Memory B cell (primary cell): ENCODE data around the gene RASAL2.

ENCODE experiments used
- ATAC-seq: fragments of 150-1000 bp; cut with Tn5 transposase; 2 replicates; pipeline ENCODE4 v1.10.0; 2021; ENCODE audit warnings: low read depth, mild to moderate bottlenecking, moderate library complexity
- DNase-seq, 2 donors: peaks; one replicate each; pipeline ENCODE4 v3.0.0; 2022; ENCODE audit warnings: low spot score in 2 of 2
- H3K27ac Mint-ChIP-seq: one replicate; pipeline ENCODE4 v1.8.0; 2022; ENCODE audit warnings: mild to moderate bottlenecking, moderate library complexity, mixed read lengths
- H3K27me3 Mint-ChIP-seq: one replicate; pipeline ENCODE4 v1.8.0; 2022; ENCODE audit warnings: mixed read lengths
- H3K36me3 Mint-ChIP-seq: one replicate; pipeline ENCODE4 v1.8.0; 2022; ENCODE audit warnings: mild to moderate bottlenecking, mixed read lengths
- H3K4me1 Mint-ChIP-seq: one replicate; pipeline ENCODE4 v1.8.0; 2022; ENCODE audit warnings: mixed read lengths
- H3K4me3 Mint-ChIP-seq: one replicate; pipeline ENCODE4 v1.8.0; 2022; ENCODE audit warnings: mild to moderate bottlenecking, moderate library complexity, mixed read lengths
- H3K9me3 Mint-ChIP-seq: one replicate; pipeline ENCODE4 v1.8.0; 2022; ENCODE audit warnings: mixed read lengths

RASAL2 gene

DNA sequence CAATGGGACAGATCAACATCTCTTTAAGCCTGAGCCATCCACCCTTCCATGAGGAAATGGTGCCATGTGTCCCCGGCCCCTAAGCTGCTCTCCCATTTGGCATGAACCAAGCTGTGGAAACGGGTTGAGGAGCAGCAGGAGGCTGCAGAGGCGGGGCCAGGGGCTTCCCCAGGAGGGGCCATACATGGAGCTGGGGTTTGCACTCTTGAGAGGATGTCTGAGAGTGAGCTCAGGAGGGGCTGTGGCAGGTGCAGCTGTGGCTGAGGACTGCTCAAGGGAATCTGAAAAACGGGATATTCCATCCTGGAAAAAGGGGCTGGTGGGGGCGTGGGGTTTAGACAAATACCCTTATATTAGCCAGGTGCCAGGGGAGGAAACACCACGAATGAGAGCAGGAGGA, 409.9 kb downstream of the RASAL2 start:
- ATAC-seq (no peak), DNase-seq (no peak)
- Mint-ChIP-seq H3K27me3 (peaks cover 16% of the 10 kb centered on the region), H3K27ac (no peak overlapping the region), H3K4me1 (peaks cover 2% of the 10 kb centered on the region), H3K9me3 (no peaks in the 10 kb centered on the region), H3K4me3 (no peak overlapping the region), H3K36me3 (no peaks in the 10 kb centered on the region)

DNA sequence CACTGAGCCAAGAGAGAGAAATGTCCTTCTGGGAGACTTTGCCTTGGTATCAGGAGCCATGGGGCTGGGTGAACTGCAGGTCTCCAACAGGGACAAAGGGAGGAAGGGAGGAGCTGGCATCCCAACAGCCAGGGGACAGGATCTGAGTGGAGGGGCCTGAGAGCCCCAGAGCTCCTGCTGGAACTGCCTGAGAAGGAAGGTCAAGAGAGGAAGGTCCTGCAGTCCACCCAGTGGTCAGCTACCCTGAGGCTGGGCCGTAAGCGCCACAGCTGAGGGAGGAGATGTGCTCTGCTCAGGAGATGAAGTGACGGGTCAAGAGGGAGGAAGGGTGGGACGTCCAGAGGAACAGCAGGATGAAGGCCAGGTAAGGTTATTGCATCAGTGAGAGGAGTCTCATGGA, 410.4 kb downstream of the RASAL2 start:
- Mint-ChIP-seq H3K27me3 (peaks cover 16% of the 10 kb centered on the region), H3K4me1 (peaks cover 2% of the 10 kb centered on the region), H3K4me3 (no peak overlapping the region), H3K27ac (no peak overlapping the region), H3K9me3 (no peaks in the 10 kb centered on the region), H3K36me3 (no peaks in the 10 kb centered on the region)
- no peak for DNase-seq
- ATAC-seq, result no peak

DNA sequence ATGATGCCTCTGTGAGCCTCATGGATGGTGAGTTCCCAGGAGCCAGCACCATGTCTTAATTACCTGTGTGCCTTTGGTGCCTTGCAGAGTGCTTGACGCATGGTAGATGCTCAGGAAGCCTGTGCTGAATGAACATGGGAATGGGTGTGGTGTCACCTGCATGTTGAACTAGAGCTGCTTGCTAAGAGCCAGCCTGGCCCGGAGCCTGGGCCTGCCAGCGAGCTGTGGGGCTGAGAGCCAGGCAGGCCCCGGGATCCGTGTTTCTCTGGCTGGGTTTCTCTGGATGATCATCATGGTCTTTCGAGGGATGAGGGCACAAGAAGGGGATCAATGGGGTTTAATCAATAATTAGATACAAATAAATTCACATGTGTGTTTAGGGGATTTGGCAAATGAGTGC, 412.3 kb downstream of the RASAL2 start:
- Mint-ChIP-seq H3K27me3 (peaks cover 16% of the 10 kb centered on the region), H3K4me3 (no peak overlapping the region), H3K9me3 (no peaks in the 10 kb centered on the region), H3K36me3 (no peaks in the 10 kb centered on the region), H3K27ac (no peak overlapping the region), H3K4me1 (peaks cover 2% of the 10 kb centered on the region)
- ATAC-seq (no peak), DNase-seq (no peak)

DNA sequence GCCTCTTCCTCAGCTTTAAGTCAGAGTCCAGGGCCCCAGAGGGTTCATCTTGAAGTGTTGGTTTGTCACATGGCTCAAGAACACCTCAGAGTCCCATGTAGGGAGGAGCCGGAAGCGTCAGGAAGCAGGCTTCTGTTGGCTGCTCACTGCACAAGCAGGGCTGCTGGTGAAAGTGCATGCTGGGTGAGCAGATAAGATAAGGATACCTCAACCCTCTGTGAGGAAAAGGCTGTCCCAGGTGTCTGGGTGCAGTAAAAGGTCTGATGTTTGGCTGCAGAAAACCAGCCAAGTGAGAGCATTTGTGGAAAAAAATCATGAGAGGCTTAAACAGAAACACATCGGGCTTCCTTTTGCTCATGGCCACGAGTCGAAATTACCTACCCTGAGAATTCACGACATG, 412.8 kb downstream of the RASAL2 start:
- DNase-seq (no peak), ATAC-seq (no peak)
- Mint-ChIP-seq H3K4me1 (peaks cover under 1% of the 10 kb centered on the region), H3K36me3 (no peaks in the 10 kb centered on the region), H3K4me3 (no peak overlapping the region), H3K27ac (no peak overlapping the region), H3K9me3 (no peaks in the 10 kb centered on the region), H3K27me3 (peaks cover 16% of the 10 kb centered on the region)

DNA sequence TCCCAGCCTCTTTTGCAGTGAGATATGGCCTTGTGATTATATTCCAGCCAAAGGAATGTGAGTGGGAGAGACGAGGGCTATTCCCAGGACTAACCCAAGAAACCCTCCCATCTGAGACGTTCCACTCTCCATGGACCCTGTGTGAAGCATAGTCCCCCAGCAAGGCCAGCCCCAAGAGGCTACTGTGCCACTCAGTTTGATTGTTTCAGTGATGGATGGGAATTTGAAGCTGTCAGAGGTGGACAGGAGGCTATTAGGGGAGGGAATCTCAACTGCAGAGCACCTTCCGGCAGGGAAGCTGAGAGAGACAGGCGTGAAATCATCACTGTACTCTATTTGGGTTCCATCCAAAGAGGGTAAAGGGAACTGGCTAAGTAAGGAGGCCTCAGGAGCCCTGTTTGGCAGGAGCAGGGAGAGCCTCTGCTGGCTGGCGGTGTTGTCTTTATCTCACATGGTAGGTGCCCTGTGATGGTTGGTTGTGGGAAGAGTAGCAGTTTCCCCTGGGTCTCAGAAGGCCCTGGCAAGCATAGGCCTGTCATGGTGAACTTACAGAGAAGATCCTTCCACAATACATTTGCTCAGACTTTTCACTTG, 415.6 kb downstream of the RASAL2 start:
- Mint-ChIP-seq H3K4me1 (peaks cover 3% of the 10 kb centered on the region), H3K36me3 (no peaks in the 10 kb centered on the region), H3K9me3 (no peaks in the 10 kb centered on the region), H3K4me3 (no peak overlapping the region), H3K27ac (no peak overlapping the region), H3K27me3 (peaks cover 2% of the 10 kb centered on the region)
- no peak for ATAC-seq
- no peak for DNase-seq

DNA sequence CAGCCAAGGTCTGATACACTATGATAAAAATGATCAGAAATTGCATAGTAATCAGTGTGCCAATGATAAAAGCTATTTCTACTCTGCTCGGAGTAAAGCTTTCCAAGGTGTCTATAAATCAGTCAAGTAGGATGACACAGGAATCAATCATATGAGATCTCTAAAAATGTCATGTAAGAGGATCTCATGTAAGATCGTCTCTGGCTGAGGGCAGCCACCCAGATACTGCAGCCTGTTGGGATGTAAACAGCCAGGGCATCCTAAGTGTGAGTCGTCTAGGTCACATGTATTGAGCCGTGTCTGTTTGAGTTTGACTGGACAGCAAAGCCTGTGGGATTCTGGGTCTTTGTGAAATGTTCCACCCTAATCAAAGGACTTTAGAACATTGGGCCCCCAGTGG, 416.3 kb downstream of the RASAL2 start:
- no peak for ATAC-seq

DNA sequence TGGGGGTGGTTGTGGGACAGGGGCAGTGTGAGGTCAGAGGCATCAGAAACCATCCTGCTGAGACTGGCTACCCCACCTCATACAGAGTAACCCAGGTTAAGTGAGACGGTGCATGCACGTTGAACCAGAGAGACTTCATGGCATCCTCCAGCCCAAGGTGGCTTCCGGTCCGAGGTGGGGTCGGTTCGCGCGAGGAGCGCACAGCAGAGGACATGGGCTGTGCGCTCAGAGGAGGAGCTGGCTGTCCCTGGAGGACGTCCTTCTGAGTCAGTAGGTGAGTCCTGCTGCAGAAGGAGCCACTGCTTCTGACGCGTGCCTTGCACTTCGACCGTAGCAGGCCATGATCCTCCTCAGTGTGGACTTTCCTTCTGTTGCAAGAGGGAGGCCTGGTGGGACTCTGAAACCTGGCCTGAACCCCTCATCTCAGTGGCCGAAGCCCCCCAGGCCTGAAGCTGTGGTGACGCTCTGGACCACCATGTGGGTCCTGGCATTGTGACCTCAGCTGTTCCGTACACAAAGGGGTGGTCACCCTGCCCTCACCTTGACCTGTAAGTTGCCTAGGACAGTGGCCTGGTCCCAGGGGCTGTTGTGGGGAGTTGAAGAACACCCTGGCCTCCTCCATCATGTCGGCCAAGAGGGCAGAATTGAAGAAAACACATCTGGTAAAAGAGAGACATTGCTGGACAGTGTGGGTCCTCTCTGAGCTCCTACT, 418.8 kb downstream of the RASAL2 start, which contains the start of gene TEX35:
Gene TEX35 (plus strand): TSS at position 544 of the 712 bp plus-strand sequence. CDS start 80 bp downstream, at position 624.
- ATAC-seq (no peak), DNase-seq (no peak)
- Mint-ChIP-seq H3K27me3 (peaks cover 2% of the 10 kb centered on the region), H3K4me1 (peaks cover 3% of the 10 kb centered on the region), H3K4me3 (no peak within 1 kb of the TSS), H3K27ac (no peak within 1 kb of the TSS), H3K9me3 (no peaks in the 10 kb centered on the region), H3K36me3 (no peaks in the 10 kb centered on the region)

More for the DNA sequence above, 416.3 kb downstream of the RASAL2 start:
- H3K27ac Mint-ChIP-seq, result no peak overlapping the region
- no peaks in the 10 kb centered on the region for H3K36me3 Mint-ChIP-seq
- H3K27me3 Mint-ChIP-seq, result peaks cover 2% of the 10 kb centered on the region
- no peaks in the 10 kb centered on the region for H3K9me3 Mint-ChIP-seq
- H3K4me3 Mint-ChIP-seq, result no peak overlapping the region
- peaks cover 3% of the 10 kb centered on the region for H3K4me1 Mint-ChIP-seq
- DNase-seq, result no peak

DNA sequence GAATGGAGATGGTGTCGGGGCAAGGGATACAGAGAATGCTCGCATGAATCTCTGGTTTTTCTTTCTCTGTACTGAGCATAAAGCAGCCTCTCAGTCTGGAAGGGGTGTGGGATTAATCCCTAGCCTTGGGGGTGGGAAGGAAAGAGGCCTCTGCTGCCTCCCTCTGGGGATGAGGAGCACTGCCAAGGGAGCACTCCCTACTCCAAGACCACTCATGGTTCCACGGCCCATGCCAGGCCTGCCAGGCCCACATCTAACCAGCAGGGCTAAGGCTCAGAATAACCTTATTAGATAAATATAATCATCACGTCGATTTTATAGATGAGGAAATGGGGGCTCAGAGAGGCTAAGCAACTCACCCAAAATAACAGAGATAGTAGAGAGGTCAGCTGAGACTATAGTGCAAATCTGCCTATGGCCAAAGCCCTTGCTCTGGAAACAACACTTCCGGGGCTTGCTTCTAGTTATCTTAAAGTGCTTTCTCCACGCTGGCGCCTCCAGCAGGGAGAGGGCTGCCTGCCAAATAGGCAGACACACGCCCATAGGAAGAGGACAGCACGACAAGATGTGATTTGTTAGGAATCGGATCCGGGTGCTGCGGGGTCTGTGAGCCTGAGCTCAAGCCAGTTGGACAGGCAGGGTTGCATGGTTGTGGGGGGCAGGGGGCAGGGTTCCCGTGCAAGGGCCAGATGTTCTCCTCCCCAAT, 419.5 kb downstream of the RASAL2 start:
- Mint-ChIP-seq H3K4me3 (no peak overlapping the region), H3K27me3 (peaks cover 2% of the 10 kb centered on the region), H3K4me1 (peaks cover 3% of the 10 kb centered on the region), H3K9me3 (no peaks in the 10 kb centered on the region), H3K36me3 (no peaks in the 10 kb centered on the region), H3K27ac (no peak overlapping the region)
- ATAC-seq, result no peak
- no peak for DNase-seq

DNA sequence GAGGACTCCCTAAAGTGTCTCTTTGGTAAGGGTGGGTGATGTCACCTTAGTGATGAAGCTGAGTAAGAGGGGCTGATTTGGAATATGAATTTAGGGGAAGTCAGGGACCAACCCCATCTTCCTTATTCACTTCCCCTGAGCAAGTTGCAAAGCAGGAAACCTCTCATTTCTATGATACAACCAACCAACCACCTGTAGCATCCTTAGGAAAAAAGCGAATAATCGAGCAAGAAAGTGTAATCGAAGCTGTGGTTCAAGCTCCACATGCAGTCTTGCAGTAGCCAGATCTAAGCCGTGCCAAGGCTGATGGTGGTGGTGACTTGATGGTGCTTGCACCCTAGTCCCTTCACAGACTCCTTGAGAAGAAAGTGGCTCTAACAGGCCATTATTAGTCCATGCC, 422.2 kb downstream of the RASAL2 start:
- Mint-ChIP-seq H3K9me3 (no peaks in the 10 kb centered on the region), H3K27ac (no peak overlapping the region), H3K36me3 (no peaks in the 10 kb centered on the region), H3K4me3 (no peak overlapping the region), H3K4me1 (peaks cover 3% of the 10 kb centered on the region), H3K27me3 (peaks cover 2% of the 10 kb centered on the region)
- DNase-seq, result no peak
- ATAC-seq, result no peak

DNA sequence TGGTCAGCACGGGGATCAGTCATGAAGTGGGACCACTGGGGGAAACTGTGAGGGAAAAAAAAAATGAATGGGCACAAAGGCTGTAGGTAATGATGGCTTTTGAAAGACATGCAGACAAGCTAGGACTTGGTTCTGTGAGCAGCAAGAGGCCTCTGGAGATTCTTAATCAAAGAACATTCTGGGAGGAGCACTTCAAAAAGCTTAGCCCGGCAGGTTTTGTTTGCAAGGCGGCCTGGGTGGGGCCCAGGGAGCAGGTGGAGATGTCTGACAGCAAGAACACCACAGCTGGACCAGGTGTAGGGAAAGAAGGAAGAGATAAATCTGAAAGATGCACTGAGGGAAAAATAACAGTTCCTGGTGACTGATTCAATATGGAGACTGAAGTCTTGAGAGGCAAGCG, 425.0 kb downstream of the RASAL2 start:
- Mint-ChIP-seq H3K4me1 (peaks cover 3% of the 10 kb centered on the region), H3K4me3 (no peak overlapping the region), H3K27me3 (peaks cover 2% of the 10 kb centered on the region), H3K27ac (no peak overlapping the region), H3K36me3 (no peaks in the 10 kb centered on the region), H3K9me3 (no peaks in the 10 kb centered on the region)
- DNase-seq, result no peak
- no peak for ATAC-seq

DNA sequence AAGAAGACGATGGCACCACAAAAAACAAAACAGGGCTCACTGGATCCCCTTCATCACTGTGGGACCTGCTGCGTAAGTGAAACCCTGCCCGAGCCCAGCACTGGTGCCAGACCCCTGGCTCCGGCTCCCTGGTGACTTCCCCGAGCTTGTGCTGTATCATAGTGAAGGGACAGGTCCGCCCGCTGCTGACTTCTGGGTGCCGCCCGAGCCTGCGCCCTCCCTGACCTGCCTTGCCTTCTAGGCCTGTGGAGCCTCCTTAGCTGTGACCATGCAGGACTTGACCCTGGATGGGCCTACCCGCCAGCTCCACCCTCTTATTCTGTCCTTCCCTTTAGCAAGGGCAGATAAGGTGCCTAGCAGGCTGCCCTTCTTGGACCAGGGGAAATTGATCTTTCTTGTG, 426.9 kb downstream of the RASAL2 start:
- Mint-ChIP-seq H3K4me1 (no peaks in the 10 kb centered on the region), H3K27me3 (no peaks in the 10 kb centered on the region), H3K9me3 (peaks cover 1% of the 10 kb centered on the region), H3K27ac (no peak overlapping the region), H3K36me3 (no peaks in the 10 kb centered on the region), H3K4me3 (no peak overlapping the region)
- no peak for DNase-seq
- no peak for ATAC-seq

DNA sequence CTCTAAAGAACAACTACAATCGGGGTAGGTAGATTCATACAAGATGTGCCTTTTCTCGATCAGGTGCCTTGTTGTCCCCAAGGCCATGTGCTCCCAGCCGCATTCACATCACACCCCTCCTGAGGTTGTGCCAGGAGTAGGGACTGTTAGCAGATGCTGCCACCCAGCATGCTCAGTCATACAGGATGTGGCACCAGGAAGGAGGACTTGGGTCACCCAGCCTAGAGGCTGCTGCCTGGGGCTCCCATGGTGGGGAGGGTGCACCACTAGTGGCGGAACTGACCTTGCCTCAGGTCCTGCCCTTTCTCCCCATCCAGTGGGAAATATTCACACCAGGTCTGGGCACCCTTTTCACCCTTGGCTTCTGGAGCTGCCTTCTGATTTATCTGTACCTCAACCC, 427.3 kb downstream of the RASAL2 start:
- ATAC-seq (no peak), DNase-seq (no peak)
- peaks cover 1% of the 10 kb centered on the region for H3K9me3 Mint-ChIP-seq
- H3K27ac Mint-ChIP-seq, result no peak overlapping the region
- H3K4me3 Mint-ChIP-seq, result no peak overlapping the region
- H3K36me3 Mint-ChIP-seq, result no peaks in the 10 kb centered on the region
- H3K4me1 Mint-ChIP-seq, result no peaks in the 10 kb centered on the region
- H3K27me3 Mint-ChIP-seq, result no peaks in the 10 kb centered on the region

DNA sequence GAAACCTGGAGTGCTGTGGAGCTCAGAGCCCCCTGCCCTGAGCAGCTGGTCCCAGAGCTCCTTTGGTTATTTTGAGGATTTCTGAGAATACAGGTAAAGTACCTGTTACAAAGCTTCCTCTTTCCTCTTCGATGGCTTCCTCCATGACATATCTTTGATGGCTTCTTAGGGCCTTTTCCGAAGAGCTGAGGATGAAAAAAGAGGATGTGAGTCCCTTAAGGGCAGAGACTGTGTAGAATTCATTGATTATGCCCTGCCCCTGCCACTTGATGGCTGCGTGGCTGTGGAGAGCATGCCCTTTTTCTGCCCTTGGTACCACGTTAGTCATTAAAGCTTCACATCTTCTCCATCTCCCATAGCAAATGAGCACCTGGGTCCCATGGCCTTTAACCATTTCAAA, 433.2 kb downstream of the RASAL2 start:
- Mint-ChIP-seq H3K4me3 (no peak overlapping the region), H3K27ac (no peak overlapping the region)

DNA sequence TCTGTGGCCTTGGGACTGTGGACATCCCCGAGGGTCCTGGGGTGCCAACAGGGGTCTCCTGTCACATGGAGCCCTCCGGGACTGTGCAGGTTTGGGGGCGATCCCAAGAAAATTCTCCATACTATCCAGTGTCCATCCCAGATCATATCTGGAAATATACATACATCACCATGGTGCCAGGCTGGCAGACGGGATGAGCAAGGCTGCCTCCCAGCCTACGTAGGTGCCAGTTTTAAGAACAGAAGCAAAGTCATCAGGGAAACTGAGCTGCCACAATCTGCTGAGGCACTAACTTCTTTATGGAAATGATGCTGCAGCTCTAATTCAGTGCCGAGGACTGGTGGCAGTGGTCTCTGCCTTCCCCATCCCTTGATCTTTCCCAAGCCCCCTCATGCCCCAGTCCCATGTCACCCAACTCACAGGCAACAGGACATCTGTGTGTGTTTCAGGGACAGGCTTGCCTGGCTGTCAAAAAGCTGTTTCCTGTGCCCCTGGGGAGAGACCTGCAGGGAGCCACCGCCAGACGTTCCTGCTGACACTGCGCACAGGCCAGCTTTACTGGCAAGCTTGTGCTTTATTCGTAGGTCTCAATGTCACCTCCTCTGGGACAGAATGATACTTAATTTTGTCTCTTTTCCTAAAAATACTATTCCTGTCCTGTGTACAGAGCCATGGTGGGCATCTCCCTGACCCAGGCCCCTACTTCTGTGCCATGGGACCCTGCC, 434.5 kb downstream of the RASAL2 start:
- H3K4me3 Mint-ChIP-seq, result no peak overlapping the region
- DNase-seq, result no peak
- peaks cover 1% of the 10 kb centered on the region for H3K9me3 Mint-ChIP-seq
- no peaks in the 10 kb centered on the region for H3K27me3 Mint-ChIP-seq
- peaks cover 9% of the 10 kb centered on the region for H3K4me1 Mint-ChIP-seq
- no peak overlapping the region for H3K27ac Mint-ChIP-seq
- no peaks in the 10 kb centered on the region for H3K36me3 Mint-ChIP-seq
- ATAC-seq, result no peak

More for the DNA sequence above, 433.2 kb downstream of the RASAL2 start:
- no peak for DNase-seq
- Mint-ChIP-seq H3K27me3 (no peaks in the 10 kb centered on the region), H3K36me3 (no peaks in the 10 kb centered on the region), H3K4me1 (peaks cover 6% of the 10 kb centered on the region), H3K9me3 (peaks cover 1% of the 10 kb centered on the region)
- ATAC-seq, result peak; percentile 63
